ENCODE data around the gene AP4B1.

The AP4B1 gene

DNA sequence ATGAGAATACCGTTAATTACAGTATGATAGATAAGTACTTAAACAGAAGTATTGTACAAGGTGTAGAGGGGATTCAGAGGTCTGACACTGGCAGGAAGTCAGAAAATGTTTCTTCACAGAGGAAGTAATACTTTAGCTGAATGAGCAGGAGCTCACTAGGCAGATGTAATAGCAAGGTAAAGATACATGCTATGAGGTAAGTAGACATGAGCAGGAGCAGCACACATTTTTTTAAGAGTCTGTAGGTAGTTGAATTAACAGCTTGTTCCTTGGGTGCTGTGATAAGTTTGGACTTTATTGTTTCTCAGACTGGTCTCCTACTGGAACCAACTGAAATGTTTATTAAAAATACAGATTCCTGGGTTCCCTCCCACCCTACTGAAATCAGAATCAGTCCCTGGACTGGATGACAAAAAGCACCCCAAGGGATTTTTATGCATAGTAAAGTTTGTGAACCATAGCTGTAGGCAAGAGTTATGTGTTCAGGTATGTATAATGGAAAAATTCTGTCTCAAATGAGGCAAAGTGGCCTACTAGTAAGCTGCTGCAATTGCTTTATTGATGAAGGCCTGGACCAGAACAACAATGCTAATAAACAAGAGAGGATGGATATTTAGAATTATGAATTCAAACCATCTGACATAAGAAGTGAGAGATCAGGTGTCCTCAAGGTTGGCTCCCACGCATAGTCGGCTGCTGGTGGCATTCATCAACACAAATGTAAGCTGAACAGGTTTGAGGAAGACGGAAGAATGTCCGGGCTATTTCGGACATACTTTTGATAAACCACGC is 902 bp downstream of the AP4B1 start:
- Histone ChIP-seq H3K27me3 (no peaks in the 10 kb centered on the region), H3K4me3 (peak overlapping the region; percentile 61 to 87), H3K36me3 (peaks cover 5 to 34% (median 5%) of the 10 kb centered on the region in 3 donors), H3K4me1 (peaks cover 0 to 36% (median 13%) of the 10 kb centered on the region in 4 donors), H3K27ac (peak overlapping the region; percentile 80 to 83), H3K9me3 (no peaks in the 10 kb centered on the region)
- TF ChIP-seq, protein P1, sequence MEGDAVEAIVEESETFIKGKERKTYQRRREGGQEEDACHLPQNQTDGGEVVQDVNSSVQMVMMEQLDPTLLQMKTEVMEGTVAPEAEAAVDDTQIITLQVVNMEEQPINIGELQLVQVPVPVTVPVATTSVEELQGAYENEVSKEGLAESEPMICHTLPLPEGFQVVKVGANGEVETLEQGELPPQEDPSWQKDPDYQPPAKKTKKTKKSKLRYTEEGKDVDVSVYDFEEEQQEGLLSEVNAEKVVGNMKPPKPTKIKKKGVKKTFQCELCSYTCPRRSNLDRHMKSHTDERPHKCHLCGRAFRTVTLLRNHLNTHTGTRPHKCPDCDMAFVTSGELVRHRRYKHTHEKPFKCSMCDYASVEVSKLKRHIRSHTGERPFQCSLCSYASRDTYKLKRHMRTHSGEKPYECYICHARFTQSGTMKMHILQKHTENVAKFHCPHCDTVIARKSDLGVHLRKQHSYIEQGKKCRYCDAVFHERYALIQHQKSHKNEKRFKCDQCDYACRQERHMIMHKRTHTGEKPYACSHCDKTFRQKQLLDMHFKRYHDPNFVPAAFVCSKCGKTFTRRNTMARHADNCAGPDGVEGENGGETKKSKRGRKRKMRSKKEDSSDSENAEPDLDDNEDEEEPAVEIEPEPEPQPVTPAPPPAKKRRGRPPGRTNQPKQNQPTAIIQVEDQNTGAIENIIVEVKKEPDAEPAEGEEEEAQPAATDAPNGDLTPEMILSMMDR (IDR thresholded peaks at IDR 0.05): no peak
- no peak for DNase-seq
- intact Hi-C loops (cut with DNase I; ENCODE audit: low total_unique reads): loop anchor here (10.0 kb wide), 2 partner anchors 89 to 149 kb away; partner anchors contain the start of genes PHTF1 and RSBN1

DNA sequence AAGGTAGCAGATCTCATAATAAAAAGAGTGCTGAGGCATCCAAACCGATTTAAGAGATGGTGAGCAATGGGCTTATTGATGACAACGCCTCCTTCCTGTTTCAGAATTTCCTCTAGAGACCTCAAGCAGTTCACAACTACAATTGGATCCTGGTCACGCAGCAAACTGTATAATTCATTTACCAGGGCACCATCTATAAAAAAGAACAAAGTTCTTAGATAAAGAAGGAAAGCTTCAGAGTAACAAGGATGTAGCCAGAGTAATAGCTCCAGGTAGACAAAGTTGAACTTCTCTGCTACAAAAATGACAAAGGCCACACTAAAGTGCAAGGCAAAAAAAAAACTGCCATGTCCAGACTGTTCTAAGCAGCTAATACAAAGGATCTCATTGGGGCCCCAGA is 3.4 kb downstream of the AP4B1 start:
- TF ChIP-seq, protein P1 (IDR thresholded peaks at IDR 0.05): no peak
- no peak for DNase-seq
- H3K27me3 ChIP-seq: no peaks in the 10 kb centered on the region
- H3K9me3 ChIP-seq: no peaks in the 10 kb centered on the region
- H3K36me3 ChIP-seq: peaks cover 22 to 39% (median 23%) of the 10 kb centered on the region in 3 donors
- H3K27ac ChIP-seq: no peak overlapping the region
- no peak overlapping the region for H3K4me3 ChIP-seq
- peaks cover 0 to 37% (median 13%) of the 10 kb centered on the region in 4 donors for H3K4me1 ChIP-seq
- intact Hi-C loops (cut with DNase I; ENCODE audit: low total_unique reads): loop anchor here (10.0 kb wide), 2 partner anchors 86 to 146 kb away; partner anchors contain the start of genes PHTF1 and RSBN1

DNA sequence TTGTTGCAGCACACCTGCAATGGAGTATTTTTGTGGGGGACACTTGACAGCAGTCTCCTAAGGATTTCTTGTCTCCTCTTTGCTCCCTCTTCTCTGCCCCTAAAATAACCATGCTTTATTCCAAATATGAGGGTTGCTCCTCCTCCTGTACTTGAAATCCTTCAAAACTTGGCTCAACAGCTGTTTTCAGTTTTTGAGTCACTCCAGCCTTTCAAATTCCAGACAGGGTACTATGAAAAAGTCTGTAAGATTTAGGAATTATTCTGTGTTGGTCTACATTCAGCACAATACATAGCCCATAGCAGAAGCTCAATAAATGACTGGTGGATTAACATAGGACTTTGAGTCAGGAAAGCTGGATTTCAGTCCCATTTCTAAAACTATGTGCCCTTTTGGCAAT is 5.5 kb downstream of the AP4B1 start:
- intact Hi-C loops (cut with DNase I; ENCODE audit: low total_unique reads): loop anchor here (10.0 kb wide), 1 partner anchor 54 kb away; no protein-coding TSS in a partner anchor
- no peak overlapping the region for H3K4me3 ChIP-seq
- no peak for DNase-seq
- H3K27me3 ChIP-seq: no peaks in the 10 kb centered on the region
- TF ChIP-seq, protein P1 (IDR thresholded peaks at IDR 0.05): no peak
- peaks cover 0 to 28% (median 10%) of the 10 kb centered on the region in 4 donors for H3K4me1 ChIP-seq
- H3K27ac ChIP-seq: peak overlapping the region; percentile 62 to 65
- no peaks in the 10 kb centered on the region for H3K9me3 ChIP-seq
- H3K36me3 ChIP-seq: peaks cover 35 to 59% (median 42%) of the 10 kb centered on the region in 3 donors

DNA sequence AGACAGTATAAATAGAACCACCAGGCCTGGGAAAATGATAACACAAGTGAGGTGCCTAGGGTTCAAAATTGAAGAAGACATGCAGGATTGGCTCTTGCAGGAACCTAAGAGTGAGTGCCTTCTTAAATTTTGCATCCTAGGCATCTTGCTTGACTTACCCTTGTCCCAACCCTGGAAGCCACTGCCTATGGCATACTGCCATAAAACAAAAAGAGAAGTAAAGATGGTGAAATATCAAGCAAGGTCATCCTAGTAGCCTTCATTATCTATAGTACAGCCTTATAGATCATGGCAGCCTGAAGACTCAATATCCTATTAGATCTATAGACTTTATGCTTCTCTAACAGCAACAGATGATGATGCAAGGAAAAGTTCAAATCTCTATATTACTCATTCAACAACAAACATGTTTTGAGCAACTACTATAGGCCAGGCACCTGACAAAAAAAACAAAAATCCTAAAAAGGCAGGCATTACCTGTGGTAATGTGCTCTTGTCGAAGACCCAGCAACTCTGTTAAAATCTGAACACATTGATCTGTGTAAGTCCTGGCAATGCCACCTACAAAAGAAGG is 6.3 kb downstream of the AP4B1 start:
- Histone ChIP-seq H3K9me3 (no peaks in the 10 kb centered on the region), H3K4me3 (no peak overlapping the region), H3K4me1 (peaks cover 0 to 20% (median 6%) of the 10 kb centered on the region in 4 donors), H3K27ac (peak overlapping the region; percentile 62 to 65), H3K36me3 (peaks cover 35 to 66% (median 42%) of the 10 kb centered on the region in 3 donors), H3K27me3 (no peaks in the 10 kb centered on the region)
- DNase-seq: no peak
- intact Hi-C loops (cut with DNase I; ENCODE audit: low total_unique reads): loop anchor here (10.0 kb wide), 1 partner anchor 54 kb away; no protein-coding TSS in a partner anchor
- TF ChIP-seq, protein P1 (IDR thresholded peaks at IDR 0.05): no peak

DNA sequence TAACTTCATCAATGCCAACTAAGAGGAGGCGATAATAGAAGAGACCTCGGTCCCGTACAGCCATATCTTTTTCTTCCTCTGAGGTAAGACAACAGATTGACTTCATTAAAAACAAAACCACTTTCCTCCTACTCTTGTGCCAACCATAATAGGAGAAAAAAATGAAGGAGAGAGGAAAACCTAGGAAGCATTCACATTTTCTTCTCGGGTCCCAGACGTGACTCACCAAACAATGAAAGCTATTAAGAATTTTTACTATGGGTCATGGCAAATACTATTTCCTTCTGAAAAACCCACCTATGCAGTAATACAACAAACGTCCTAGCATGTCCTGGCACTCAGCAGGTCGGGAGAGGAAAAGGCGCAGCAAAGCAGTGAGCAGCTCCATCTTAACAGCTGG is 8.6 kb downstream of the AP4B1 start:
- DNase-seq: no peak
- H3K9me3 ChIP-seq: no peaks in the 10 kb centered on the region
- intact Hi-C loops (cut with DNase I; ENCODE audit: low total_unique reads): loop anchor here (10.0 kb wide), 1 partner anchor 51 kb away; no protein-coding TSS in a partner anchor
- H3K4me3 ChIP-seq: no peak overlapping the region
- no peaks in the 10 kb centered on the region for H3K27me3 ChIP-seq
- peaks cover 35 to 64% (median 42%) of the 10 kb centered on the region in 3 donors for H3K36me3 ChIP-seq
- TF ChIP-seq, protein P1 (IDR thresholded peaks at IDR 0.05): no peak
- no peak overlapping the region for H3K27ac ChIP-seq
- peaks cover 0 to 15% (median 4%) of the 10 kb centered on the region in 4 donors for H3K4me1 ChIP-seq

All from tibial artery (tissue), 4 donors.